ENCODE results near the gene USP17L26. TPM values are rescaled to one million over a fixed set of nuclear protein-coding genes. Genes with fewer than 3 reads are reported as not detected.
A peak's percentile ranks its signal among the peaks of the same experiment; 100 is the strongest.
"Not testable (repeated sequence)": the region's sequence is repeated elsewhere in the genome, so short reads cannot be mapped to it uniquely, and the experiment has no call there.

USP17L26 gene
- total RNA-seq, 1 experiment from 2014 or later: not detected

- POLR2A ChIA-PET; DNase-seq (ENCODE audit: unreplicated experiment); intact Hi-C loops (cut with micrococcal nuclease); BruUV-seq (replicated peaks); H3K4me3 Mint-ChIP-seq (ENCODE audit: unreplicated experiment); H3K4me1 Mint-ChIP-seq (ENCODE audit: insufficient read depth, unreplicated experiment); H3K9me3 Mint-ChIP-seq (ENCODE audit: unreplicated experiment); H3K27me3 Mint-ChIP-seq (ENCODE audit: insufficient read depth, unreplicated experiment); CTCF ChIA-PET; H3K36me3 Mint-ChIP-seq (ENCODE audit: insufficient read depth, unreplicated experiment); H3K27ac Mint-ChIP-seq (ENCODE audit: low read depth, unreplicated experiment): not testable (repeated sequence)
Observed at GRCh38 chr4:9362829-9363228, 28.4 kb downstream of the USP17L26 start, which contains the start of gene USP17L30. TSS of gene USP17L30 (plus strand) at chr4:9363129. CDS start at chr4:9363129, 0 bp downstream.

- H3K36me3 Mint-ChIP-seq (ENCODE audit: insufficient read depth, unreplicated experiment); H3K9me3 Mint-ChIP-seq (ENCODE audit: unreplicated experiment); BruUV-seq (replicated peaks); POLR2A ChIA-PET; CTCF ChIA-PET; DNase-seq (ENCODE audit: unreplicated experiment); H3K4me1 Mint-ChIP-seq (ENCODE audit: insufficient read depth, unreplicated experiment); H3K27me3 Mint-ChIP-seq (ENCODE audit: insufficient read depth, unreplicated experiment); H3K4me3 Mint-ChIP-seq (ENCODE audit: unreplicated experiment); intact Hi-C loops (cut with micrococcal nuclease); H3K27ac Mint-ChIP-seq (ENCODE audit: low read depth, unreplicated experiment): not testable (repeated sequence)
Observed at GRCh38 chr4:9379881-9380280, 45.4 kb downstream of the USP17L26 start.

- BruUV-seq (replicated peaks); H3K4me3 Mint-ChIP-seq (ENCODE audit: unreplicated experiment): not testable (repeated sequence)
Observed at GRCh38 chr4:9381012-9381534, 46.6 kb downstream of the USP17L26 start.

GRCh38 chr4:9384126-9384525 is 49.7 kb downstream of the USP17L26 start:
- no peaks in the 10 kb centered on the region for H3K9me3 Mint-ChIP-seq (ENCODE audit: unreplicated experiment)
- ChIA-PET POLR2A (no interaction called here), CTCF (no interaction called here)

More at GRCh38 chr4:9381012-9381534, 46.6 kb downstream of the USP17L26 start:
- intact Hi-C loops (cut with micrococcal nuclease); H3K27ac Mint-ChIP-seq (ENCODE audit: low read depth, unreplicated experiment); H3K27me3 Mint-ChIP-seq (ENCODE audit: insufficient read depth, unreplicated experiment); POLR2A ChIA-PET; CTCF ChIA-PET; H3K36me3 Mint-ChIP-seq (ENCODE audit: insufficient read depth, unreplicated experiment); DNase-seq (ENCODE audit: unreplicated experiment); H3K4me1 Mint-ChIP-seq (ENCODE audit: insufficient read depth, unreplicated experiment); H3K9me3 Mint-ChIP-seq (ENCODE audit: unreplicated experiment): not testable (repeated sequence)

More at GRCh38 chr4:9384126-9384525, 49.7 kb downstream of the USP17L26 start:
- BruUV-seq (replicated peaks): no TSS peak
- DNase-seq (ENCODE audit: unreplicated experiment): peak; percentile 10
- no peak overlapping the region for H3K4me3 Mint-ChIP-seq (ENCODE audit: unreplicated experiment)
- H3K36me3 Mint-ChIP-seq (ENCODE audit: insufficient read depth, unreplicated experiment): no peaks in the 10 kb centered on the region
- no peaks in the 10 kb centered on the region for H3K4me1 Mint-ChIP-seq (ENCODE audit: insufficient read depth, unreplicated experiment)
- intact Hi-C loops (cut with micrococcal nuclease): no loop called here
- H3K27ac Mint-ChIP-seq (ENCODE audit: low read depth, unreplicated experiment): no peak overlapping the region
- H3K27me3 Mint-ChIP-seq (ENCODE audit: insufficient read depth, unreplicated experiment): no peaks in the 10 kb centered on the region
- TF ChIP-seq, protein P1, sequence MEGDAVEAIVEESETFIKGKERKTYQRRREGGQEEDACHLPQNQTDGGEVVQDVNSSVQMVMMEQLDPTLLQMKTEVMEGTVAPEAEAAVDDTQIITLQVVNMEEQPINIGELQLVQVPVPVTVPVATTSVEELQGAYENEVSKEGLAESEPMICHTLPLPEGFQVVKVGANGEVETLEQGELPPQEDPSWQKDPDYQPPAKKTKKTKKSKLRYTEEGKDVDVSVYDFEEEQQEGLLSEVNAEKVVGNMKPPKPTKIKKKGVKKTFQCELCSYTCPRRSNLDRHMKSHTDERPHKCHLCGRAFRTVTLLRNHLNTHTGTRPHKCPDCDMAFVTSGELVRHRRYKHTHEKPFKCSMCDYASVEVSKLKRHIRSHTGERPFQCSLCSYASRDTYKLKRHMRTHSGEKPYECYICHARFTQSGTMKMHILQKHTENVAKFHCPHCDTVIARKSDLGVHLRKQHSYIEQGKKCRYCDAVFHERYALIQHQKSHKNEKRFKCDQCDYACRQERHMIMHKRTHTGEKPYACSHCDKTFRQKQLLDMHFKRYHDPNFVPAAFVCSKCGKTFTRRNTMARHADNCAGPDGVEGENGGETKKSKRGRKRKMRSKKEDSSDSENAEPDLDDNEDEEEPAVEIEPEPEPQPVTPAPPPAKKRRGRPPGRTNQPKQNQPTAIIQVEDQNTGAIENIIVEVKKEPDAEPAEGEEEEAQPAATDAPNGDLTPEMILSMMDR (IDR thresholded peaks at IDR 0.05; ENCODE audit: unreplicated experiment): no peak

Other genes starting within 250 kb of the USP17L26 start
- gene FAM90A26, start 164.2 kb upstream of the USP17L26 start, total RNA-seq (2022): not detected in 2 replicates
- gene USP17L10, start 124.0 kb upstream of the USP17L26 start, total RNA-seq (2022): not detected in 2 replicates
- gene USP17L11, start 119.3 kb upstream of the USP17L26 start, total RNA-seq (2022): not detected in 2 replicates
- not detected in 2 replicates for gene USP17L12, start 114.5 kb upstream of the USP17L26 start, total RNA-seq (2022)
- gene USP17L13, start 109.8 kb upstream of the USP17L26 start, total RNA-seq (2022): not detected in 2 replicates
- gene USP17L15, start 100.3 kb upstream of the USP17L26 start, total RNA-seq (2022): not detected in 2 replicates
- gene USP17L17, start 90.8 kb upstream of the USP17L26 start, total RNA-seq (2022): not detected in 2 replicates
- gene USP17L18, start 86.0 kb upstream of the USP17L26 start, total RNA-seq (2022): not detected in 2 replicates
- gene USP17L19, start 81.3 kb upstream of the USP17L26 start, total RNA-seq (2022): not detected in 2 replicates
- not detected in 2 replicates for gene USP17L20, start 76.5 kb upstream of the USP17L26 start, total RNA-seq (2022)
- not detected in 2 replicates for gene USP17L21, start 71.8 kb upstream of the USP17L26 start, total RNA-seq (2022)
- not detected in 2 replicates for gene USP17L22, start 67.0 kb upstream of the USP17L26 start, total RNA-seq (2022)
- not detected in 2 replicates for gene USP17L24, start 9.5 kb upstream of the USP17L26 start, total RNA-seq (2022)
- not detected in 2 replicates for gene USP17L25, start 4.7 kb upstream of the USP17L26 start, total RNA-seq (2022)
- gene USP17L5, start 4.7 kb downstream of the USP17L26 start, total RNA-seq (2022): not detected in 2 replicates
- not detected in 2 replicates for gene USP17L27, start 9.5 kb downstream of the USP17L26 start, total RNA-seq (2022)
- not detected in 2 replicates for gene USP17L28, start 14.2 kb downstream of the USP17L26 start, total RNA-seq (2022)
- not detected in 2 replicates for gene USP17L29, start 19.0 kb downstream of the USP17L26 start, total RNA-seq (2022)
- not detected in 2 replicates for gene USP17L30, start 28.5 kb downstream of the USP17L26 start, total RNA-seq (2022)
- not detected in 2 replicates for gene DEFB131A, start 109.8 kb downstream of the USP17L26 start, total RNA-seq (2022)